LNCaP clone FGC (cell line): ENCODE measurements around the gene PCCA.

Source experiments
- DNase-seq: peaks from one replicate; pipeline ENCODE4 v3.0.0-alpha.2; 2011; ENCODE audit warnings: low read depth
- H3K4me3 ChIP-seq: 2 replicates; pipeline ENCODE4 v1.5.1; 2011; ENCODE audit warnings: mild to moderate bottlenecking, low read depth, low read length, control low read depth
- CTCF ChIP-seq: IDR thresholded peaks from 2 replicates; pipeline ENCODE4 v1.5.1; 2012; ENCODE audit warnings: mild to moderate bottlenecking; ENCODE audit not compliant: control insufficient read depth, insufficient read depth; ENCODE audit errors: extremely low read depth

PCCA gene

GRCh38 chr13:100497389-100497788 is 408.5 kb downstream of the PCCA start:
- TF ChIP-seq CTCF, result no peak
- DNase-seq, result no peak
- no peak overlapping the region for H3K4me3 ChIP-seq

GRCh38 chr13:100502446-100502845 is 413.6 kb downstream of the PCCA start:
- H3K4me3 ChIP-seq, result no peak overlapping the region
- no peak for DNase-seq
- TF ChIP-seq CTCF, result no peak

- no peak for DNase-seq
- H3K4me3 ChIP-seq, result no peak overlapping the region
- TF ChIP-seq CTCF, result no peak
Measured at GRCh38 chr13:100503622-100504021, 414.7 kb downstream of the PCCA start.

- DNase-seq, result no peak
- no peak for TF ChIP-seq CTCF
- no peak overlapping the region for H3K4me3 ChIP-seq
Measured at GRCh38 chr13:100506154-100506553, 417.3 kb downstream of the PCCA start.

GRCh38 chr13:100506600-100507422 is 417.9 kb downstream of the PCCA start:
- no peak overlapping the region for H3K4me3 ChIP-seq
- DNase-seq, result no peak
- no peak for TF ChIP-seq CTCF

- no peak overlapping the region for H3K4me3 ChIP-seq
- DNase-seq, result no peak
- no peak for TF ChIP-seq CTCF
Measured at GRCh38 chr13:100508455-100508854, 419.6 kb downstream of the PCCA start.

- no peak for DNase-seq
- H3K4me3 ChIP-seq, result no peak overlapping the region
- TF ChIP-seq CTCF, result no peak
Measured at GRCh38 chr13:100508996-100509395, 420.1 kb downstream of the PCCA start.
